Measurements from ENCODE around the gene VPS51. TPM values are rescaled to one million over a fixed set of nuclear protein-coding genes. Genes with fewer than 3 reads are reported as not detected.

VPS51 gene
- total RNA-seq, 2 experiments from 2014 or later, result 97.1 to 99.2 TPM

DNA sequence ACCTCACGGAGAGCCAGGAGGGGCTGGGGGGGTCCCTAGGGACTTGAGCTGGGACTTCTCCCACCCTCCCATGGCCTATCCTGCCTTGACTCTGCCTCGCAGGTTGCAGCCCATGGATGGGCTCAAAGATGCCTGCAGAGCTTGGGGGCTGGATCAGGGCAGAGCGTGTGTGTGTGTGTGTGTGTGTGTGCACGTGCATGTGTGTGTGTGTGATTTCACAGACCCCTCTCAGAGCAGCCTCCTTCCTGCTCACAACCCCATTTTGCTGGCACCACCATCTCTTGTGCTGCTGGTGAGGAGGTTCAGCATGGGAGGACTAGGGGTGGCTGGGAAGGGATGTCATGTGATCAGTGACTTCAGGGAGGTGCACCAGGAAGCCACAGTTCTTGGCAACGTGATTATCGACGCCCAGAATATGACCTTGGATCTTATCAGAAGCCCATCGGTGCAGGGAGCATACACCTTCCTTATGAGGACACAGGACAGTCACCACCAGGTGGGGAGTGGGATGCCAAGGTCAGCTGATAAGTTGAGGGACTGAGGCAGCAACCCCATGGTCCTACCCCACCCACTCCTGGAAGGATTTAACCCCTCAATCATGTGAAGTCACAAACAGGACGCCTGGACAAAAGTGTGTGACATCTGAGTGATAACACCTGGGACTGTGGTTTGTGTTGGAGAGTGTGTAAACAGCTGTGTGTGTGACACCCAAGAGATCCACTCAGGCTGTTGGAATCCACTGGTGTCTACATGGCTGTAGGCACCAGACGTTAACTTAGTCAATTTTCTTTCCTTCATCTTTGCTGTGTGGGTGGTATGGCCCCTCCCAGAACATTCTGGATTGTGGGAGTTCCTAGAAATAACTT is 35.8 kb upstream of the VPS51 start:
- Mint-ChIP-seq H3K36me3 (no peaks in the 10 kb centered on the region), H3K27me3 (no peaks in the 10 kb centered on the region), H3K4me3 (no peak overlapping the region), H3K4me1 (ENCODE audit: low read depth) (no peaks in the 10 kb centered on the region), H3K27ac (no peak overlapping the region), H3K9me3 (no peaks in the 10 kb centered on the region)
- DNase-seq, result no peak
- POLR2A ChIA-PET, result no interaction called here
- intact Hi-C loops (cut with micrococcal nuclease), result loop anchor here (5.0 kb wide), 1 partner anchor 48 kb away; the partner anchor contains the start of gene ARL2
- CTCF ChIA-PET, result no interaction called here

DNA sequence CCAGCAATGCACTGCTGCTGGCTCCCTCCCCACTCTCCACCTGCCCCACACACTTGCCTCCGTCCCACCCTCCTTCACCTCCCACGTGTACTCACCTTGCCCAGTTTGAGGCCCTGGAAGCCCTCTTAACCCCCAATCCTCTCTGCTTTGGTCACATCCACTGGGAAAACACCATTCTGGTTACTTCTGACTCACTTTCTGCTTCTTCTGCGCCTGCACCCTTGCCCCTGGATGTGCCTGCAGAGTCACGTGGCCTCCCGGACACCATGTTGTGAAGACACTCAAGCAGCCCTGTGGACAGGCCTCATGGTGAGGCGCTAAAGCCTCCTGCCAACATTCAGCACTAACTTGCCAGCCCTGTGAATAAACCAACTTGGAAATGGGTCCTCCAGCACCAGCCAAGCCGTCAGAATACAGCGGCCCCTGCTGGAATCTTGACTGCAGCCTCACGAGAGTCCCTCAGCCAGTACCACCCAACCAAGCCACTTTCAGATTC is 35.1 kb upstream of the VPS51 start:
- no peak overlapping the region for H3K27ac Mint-ChIP-seq
- no peak overlapping the region for H3K4me3 Mint-ChIP-seq
- no peaks in the 10 kb centered on the region for H3K36me3 Mint-ChIP-seq
- DNase-seq, result no peak
- H3K4me1 Mint-ChIP-seq (ENCODE audit: low read depth), result no peaks in the 10 kb centered on the region
- POLR2A ChIA-PET, result no interaction called here
- H3K9me3 Mint-ChIP-seq, result no peaks in the 10 kb centered on the region
- intact Hi-C loops (cut with micrococcal nuclease), result loop anchor here (5.0 kb wide), 1 partner anchor 49 kb away; the partner anchor contains the start of gene ARL2
- CTCF ChIA-PET, result no interaction called here
- H3K27me3 Mint-ChIP-seq, result no peaks in the 10 kb centered on the region

DNA sequence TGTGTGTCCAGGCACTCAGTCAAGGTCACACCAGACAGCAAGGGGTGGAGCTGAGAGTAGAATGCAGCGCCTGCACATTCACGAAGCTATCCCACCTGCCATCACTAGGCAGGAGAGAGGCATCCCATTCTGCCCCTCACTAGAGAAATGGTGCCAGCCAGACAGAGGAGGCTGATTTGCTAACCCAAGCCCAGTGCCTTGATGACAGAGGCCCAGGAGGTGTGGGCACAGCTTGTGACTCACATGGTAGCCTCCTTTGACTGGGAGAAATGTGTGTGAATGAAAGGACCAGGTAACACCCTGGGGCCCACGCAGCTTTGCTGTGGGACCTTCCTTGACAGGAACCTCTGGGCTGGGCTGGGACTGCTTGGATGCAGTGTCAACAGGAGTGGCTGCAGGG is 32.5 kb upstream of the VPS51 start:
- Mint-ChIP-seq H3K4me1 (ENCODE audit: low read depth) (no peaks in the 10 kb centered on the region), H3K36me3 (no peaks in the 10 kb centered on the region), H3K27ac (no peak overlapping the region), H3K9me3 (no peaks in the 10 kb centered on the region), H3K27me3 (no peaks in the 10 kb centered on the region), H3K4me3 (no peak overlapping the region)
- no peak for DNase-seq
- CTCF ChIA-PET, result no interaction called here
- intact Hi-C loops (cut with micrococcal nuclease), result loop anchor here (5.0 kb wide), 1 partner anchor 51 kb away; the partner anchor contains the start of gene ARL2
- POLR2A ChIA-PET, result no interaction called here

DNA sequence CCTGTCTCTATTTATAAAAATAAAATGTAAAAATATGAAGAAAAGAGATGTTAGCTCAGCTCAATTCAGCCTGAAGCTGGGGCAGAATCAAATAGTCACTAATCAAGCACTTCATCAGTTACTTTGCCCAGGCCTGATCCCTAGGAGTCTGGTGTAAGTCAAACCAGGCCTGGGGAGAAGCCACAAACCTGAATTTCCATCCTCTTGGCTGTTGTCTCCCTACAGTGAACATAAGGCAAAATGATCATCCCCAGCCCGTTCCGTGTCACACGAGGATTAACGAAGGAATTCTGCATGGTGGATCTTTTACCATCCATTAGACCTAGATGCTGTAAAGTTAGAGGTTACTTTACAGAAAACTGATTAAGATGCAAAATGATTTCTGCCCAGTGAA is 31.2 kb upstream of the VPS51 start:
- Mint-ChIP-seq H3K4me3 (no peak overlapping the region), H3K27me3 (no peaks in the 10 kb centered on the region), H3K4me1 (ENCODE audit: low read depth) (no peaks in the 10 kb centered on the region), H3K27ac (no peak overlapping the region), H3K9me3 (no peaks in the 10 kb centered on the region), H3K36me3 (no peaks in the 10 kb centered on the region)
- ChIA-PET CTCF (no interaction called here), POLR2A (no interaction called here)
- no peak for DNase-seq
- intact Hi-C loops (cut with micrococcal nuclease), result loop anchor here (5.0 kb wide), 1 partner anchor 53 kb away; the partner anchor contains the start of gene ARL2

DNA sequence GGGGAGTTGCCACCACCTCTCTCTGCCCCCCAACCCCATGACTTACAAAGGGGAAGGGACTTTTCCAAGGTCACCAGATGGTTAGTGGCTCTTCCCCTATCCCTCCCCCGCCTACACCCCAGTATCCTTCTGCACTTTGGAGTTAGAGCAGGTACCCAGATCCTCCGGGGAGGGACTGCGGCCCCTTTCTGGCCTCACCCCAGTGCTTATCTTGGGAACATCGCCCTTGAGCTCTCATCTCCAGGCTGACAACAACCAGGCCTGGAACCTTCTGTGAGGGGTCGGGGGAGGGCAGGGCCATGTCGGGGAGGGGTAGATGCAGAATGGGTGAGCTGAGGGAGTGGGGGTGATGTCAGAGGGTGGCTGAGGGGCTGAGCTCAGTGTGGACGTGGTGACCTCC is 30.2 kb upstream of the VPS51 start:
- DNase-seq, result no peak
- intact Hi-C loops (cut with micrococcal nuclease), result no loop called here
- H3K27ac Mint-ChIP-seq, result no peak overlapping the region
- no peaks in the 10 kb centered on the region for H3K4me1 Mint-ChIP-seq (ENCODE audit: low read depth)
- H3K4me3 Mint-ChIP-seq, result no peak overlapping the region
- POLR2A ChIA-PET, result interaction anchor here (0.6 to 1.0 kb wide), 2 partner anchors 17 to 29 kb away, joined by 3 to 4 read pairs; partner anchors contain the start of gene CDCA5
- CTCF ChIA-PET, result no interaction called here
- H3K36me3 Mint-ChIP-seq, result no peaks in the 10 kb centered on the region
- no peaks in the 10 kb centered on the region for H3K9me3 Mint-ChIP-seq
- no peaks in the 10 kb centered on the region for H3K27me3 Mint-ChIP-seq

DNA sequence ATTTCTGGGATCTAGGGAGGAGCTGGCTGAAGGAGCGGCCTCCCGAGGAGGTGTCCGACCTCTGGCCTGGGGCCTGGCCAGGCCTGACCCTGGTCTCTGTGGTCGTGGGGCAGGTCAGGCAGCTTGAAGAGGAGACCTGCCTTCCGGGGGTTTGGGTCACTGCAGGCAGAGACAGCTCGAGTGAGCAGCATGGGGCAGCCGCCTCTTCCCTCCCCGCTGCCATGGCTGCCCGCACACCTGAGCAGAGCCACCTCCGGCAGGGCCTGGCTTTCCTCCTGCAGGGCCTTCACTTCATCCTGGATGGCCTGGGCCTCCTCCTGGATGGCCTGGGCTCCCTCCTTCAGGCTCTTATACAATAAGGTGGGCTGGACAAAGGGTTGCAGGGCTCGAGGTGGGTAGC is 29.7 kb upstream of the VPS51 start:
- CTCF ChIA-PET, result no interaction called here
- POLR2A ChIA-PET, result interaction anchor here (1.0 kb wide), 1 partner anchor 17 kb away, joined by 3 read pairs; the partner anchor contains the start of gene CDCA5
- H3K9me3 Mint-ChIP-seq, result no peaks in the 10 kb centered on the region

DNA sequence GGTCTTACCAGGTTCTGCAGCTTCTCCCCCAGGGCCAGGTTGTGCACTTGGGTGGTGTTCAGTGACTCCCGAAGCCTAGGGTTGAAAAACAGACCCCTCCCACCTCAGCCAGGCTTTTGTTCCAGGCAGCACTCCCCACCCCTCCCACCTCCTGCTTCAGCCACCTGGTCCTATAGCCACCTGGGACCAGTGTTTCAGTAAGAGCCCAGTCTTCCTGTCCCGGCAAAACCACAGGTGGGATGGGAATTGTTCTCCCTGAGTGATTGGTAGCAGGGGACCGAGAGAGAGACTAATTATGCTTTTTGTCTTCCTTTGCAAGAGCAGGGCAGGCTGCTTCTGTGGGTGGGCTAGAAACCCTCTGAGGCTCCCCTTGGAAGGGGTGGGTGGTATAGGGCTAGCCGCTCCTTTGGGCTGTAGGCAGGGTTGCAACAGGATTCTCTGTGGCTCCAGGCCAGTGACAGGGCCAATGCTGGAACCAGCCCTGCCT is 29.2 kb upstream of the VPS51 start:
- H3K27ac Mint-ChIP-seq, result no peak overlapping the region
- no peaks in the 10 kb centered on the region for H3K9me3 Mint-ChIP-seq
- no peaks in the 10 kb centered on the region for H3K36me3 Mint-ChIP-seq
- intact Hi-C loops (cut with micrococcal nuclease), result no loop called here
- H3K4me3 Mint-ChIP-seq, result no peak overlapping the region
- no peak for DNase-seq
- CTCF ChIA-PET, result no interaction called here
- H3K4me1 Mint-ChIP-seq (ENCODE audit: low read depth), result no peaks in the 10 kb centered on the region
- no peaks in the 10 kb centered on the region for H3K27me3 Mint-ChIP-seq
- POLR2A ChIA-PET, result no interaction called here

More for the DNA sequence above, 29.7 kb upstream of the VPS51 start:
- no peaks in the 10 kb centered on the region for H3K4me1 Mint-ChIP-seq (ENCODE audit: low read depth)
- no peak for DNase-seq
- no peak overlapping the region for H3K4me3 Mint-ChIP-seq
- H3K27ac Mint-ChIP-seq, result no peak overlapping the region
- H3K27me3 Mint-ChIP-seq, result no peaks in the 10 kb centered on the region
- intact Hi-C loops (cut with micrococcal nuclease), result no loop called here
- H3K36me3 Mint-ChIP-seq, result no peaks in the 10 kb centered on the region

DNA sequence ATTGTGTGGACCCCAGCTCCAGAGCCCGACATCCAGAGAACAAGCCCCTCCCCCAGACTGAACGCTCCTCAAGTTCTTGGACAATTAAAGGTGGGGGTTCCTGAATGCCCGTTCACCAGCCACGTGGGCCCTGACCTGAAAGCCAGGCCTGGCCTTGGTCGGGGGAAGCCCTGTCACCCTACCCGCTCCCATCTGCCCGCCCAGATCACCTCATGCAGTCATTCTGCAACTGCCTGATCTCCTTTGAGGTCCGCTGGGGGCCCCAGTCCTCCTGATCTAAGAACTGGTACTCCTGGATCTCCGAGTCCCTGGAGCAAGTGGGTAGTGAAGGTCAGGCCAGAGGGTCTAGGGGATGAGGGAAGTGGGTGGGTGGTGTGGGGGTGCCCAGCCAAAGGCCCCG is 28.6 kb upstream of the VPS51 start:
- no peak for DNase-seq
- ChIA-PET POLR2A (no interaction called here), CTCF (no interaction called here)
- Mint-ChIP-seq H3K9me3 (no peaks in the 10 kb centered on the region), H3K4me1 (ENCODE audit: low read depth) (no peaks in the 10 kb centered on the region), H3K27me3 (no peaks in the 10 kb centered on the region), H3K4me3 (no peak overlapping the region), H3K36me3 (no peaks in the 10 kb centered on the region), H3K27ac (no peak overlapping the region)
- intact Hi-C loops (cut with micrococcal nuclease), result no loop called here

DNA sequence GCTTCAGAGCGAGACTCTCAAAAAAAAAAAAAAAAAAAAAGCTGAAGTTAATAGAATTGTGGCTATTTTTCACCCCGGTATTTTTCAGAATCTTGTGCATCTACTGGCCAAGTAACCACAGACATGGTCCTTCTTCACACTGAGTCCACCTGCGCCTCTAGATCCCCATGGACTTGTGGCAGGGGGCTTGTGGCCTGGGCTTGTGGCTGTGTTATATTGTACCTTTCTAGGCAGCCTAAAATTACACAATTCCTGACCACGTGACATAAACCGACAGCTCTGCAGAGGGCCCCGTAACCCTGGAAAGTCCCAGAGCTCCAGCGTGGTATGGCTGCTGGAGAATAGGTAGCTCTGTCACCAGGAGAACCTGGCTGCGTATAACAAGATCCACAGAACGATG is 26.8 kb upstream of the VPS51 start:
- H3K27ac Mint-ChIP-seq, result no peak overlapping the region
- intact Hi-C loops (cut with micrococcal nuclease), result no loop called here
- H3K4me3 Mint-ChIP-seq, result no peak overlapping the region
- no peaks in the 10 kb centered on the region for H3K4me1 Mint-ChIP-seq (ENCODE audit: low read depth)
- H3K27me3 Mint-ChIP-seq, result no peaks in the 10 kb centered on the region
- no peaks in the 10 kb centered on the region for H3K36me3 Mint-ChIP-seq
- H3K9me3 Mint-ChIP-seq, result no peaks in the 10 kb centered on the region
- DNase-seq, result no peak
- ChIA-PET CTCF (interaction anchor here (0.6 to 1.0 kb wide), 2 partner anchors 14 to 55 kb away, joined by 3 read pairs; partner anchors contain the start of gene ARL2), POLR2A (no interaction called here)

DNA sequence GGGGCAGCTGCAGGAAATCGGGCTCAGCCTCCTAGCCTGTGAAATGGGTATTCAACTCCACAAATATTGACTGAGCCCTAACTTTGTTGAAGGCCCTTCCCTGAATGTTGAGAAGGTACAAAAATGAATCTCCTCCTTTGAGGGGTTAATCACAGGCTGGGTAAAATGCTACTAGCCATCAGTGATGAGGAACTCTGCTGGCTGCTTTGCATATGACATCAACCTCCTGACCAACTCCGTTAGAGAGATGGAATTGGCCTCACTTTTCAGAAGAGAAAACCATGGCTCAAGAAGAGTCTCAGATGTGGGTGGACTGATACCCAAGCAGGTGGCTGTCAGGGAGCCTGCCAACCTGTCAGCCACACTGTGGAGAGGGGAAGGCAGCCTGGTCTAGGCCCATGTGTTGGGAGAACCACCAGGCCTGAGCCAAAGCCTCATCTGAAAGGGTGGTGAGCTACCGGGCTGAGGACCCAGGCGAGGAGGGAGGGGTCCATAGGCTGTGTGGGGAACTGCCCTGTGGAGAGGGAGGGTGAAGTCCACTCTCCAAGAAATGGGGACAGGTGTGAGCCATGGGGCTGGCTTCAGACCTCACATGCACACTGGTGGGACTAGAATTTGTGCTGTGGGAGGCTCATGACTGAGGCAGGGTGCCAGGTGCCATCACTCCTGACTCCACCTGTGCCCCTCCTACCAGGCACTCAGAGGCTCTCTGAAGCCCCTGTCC is 23.9 kb upstream of the VPS51 start:
- ChIA-PET POLR2A (no interaction called here), CTCF (interaction anchor here (0.9 kb wide), 1 partner anchor 58 kb away, joined by 3 read pairs; the partner anchor contains the start of gene ARL2)
- no peak overlapping the region for H3K27ac Mint-ChIP-seq
- intact Hi-C loops (cut with micrococcal nuclease), result no loop called here
- no peaks in the 10 kb centered on the region for H3K4me1 Mint-ChIP-seq (ENCODE audit: low read depth)
- no peaks in the 10 kb centered on the region for H3K27me3 Mint-ChIP-seq
- H3K4me3 Mint-ChIP-seq, result no peak overlapping the region
- H3K9me3 Mint-ChIP-seq, result no peaks in the 10 kb centered on the region
- DNase-seq, result no peak
- peaks cover 10% of the 10 kb centered on the region for H3K36me3 Mint-ChIP-seq

DNA sequence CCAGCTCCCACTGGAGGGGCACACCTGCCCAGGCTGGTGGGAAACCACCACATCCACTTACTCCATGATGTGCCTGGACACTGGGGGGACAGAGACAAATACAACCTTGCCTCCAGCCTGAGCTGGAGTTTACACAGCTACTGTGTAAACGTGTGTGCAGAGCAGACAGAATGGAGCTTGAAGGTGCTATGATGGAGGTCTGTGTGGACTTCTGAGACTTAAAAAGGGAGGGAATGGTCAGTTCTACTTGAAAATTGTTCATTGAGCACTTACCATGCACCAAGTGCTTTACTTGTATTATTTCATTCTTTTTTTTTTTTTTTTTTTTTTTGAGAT is 23.4 kb upstream of the VPS51 start:
- no peaks in the 10 kb centered on the region for H3K27me3 Mint-ChIP-seq
- H3K4me1 Mint-ChIP-seq (ENCODE audit: low read depth), result no peaks in the 10 kb centered on the region
- H3K36me3 Mint-ChIP-seq, result peaks cover 15% of the 10 kb centered on the region
- no peak for DNase-seq
- intact Hi-C loops (cut with micrococcal nuclease), result no loop called here
- CTCF ChIA-PET, result interaction anchor here (0.9 kb wide), 1 partner anchor 58 kb away, joined by 3 read pairs; the partner anchor contains the start of gene ARL2
- no peak overlapping the region for H3K27ac Mint-ChIP-seq
- no peak overlapping the region for H3K4me3 Mint-ChIP-seq
- no peaks in the 10 kb centered on the region for H3K9me3 Mint-ChIP-seq
- POLR2A ChIA-PET, result interaction anchor here (0.7 kb wide), 1 partner anchor 11 kb away, joined by 3 read pairs; the partner anchor contains the start of gene CDCA5

DNA sequence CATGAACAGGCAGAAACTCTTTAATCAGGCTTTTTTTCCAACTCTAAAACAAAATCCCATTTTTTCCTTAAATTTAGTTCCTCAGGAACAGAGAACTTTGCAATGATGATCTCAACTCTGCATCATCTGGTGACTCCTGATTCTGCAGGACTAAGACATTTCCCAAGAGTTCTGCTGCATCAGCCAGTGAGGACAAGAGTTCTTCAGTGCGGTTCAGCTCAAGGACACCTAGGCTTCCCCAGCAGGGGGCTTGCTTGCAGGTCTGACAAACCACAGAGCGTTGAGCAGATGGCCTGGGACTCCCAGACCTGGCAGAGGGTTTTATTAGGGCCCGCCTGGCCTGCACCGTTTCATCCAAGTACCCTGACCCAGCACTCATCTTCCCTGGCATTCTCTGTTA is 18.6 kb upstream of the VPS51 start:
- CTCF ChIA-PET, result interaction anchor here (1.8 kb wide), 1 partner anchor 33 kb away, joined by 7 read pairs; the partner anchor contains the start of gene TM7SF2
- Mint-ChIP-seq H3K27me3 (no peaks in the 10 kb centered on the region), H3K27ac (no peak overlapping the region), H3K9me3 (no peaks in the 10 kb centered on the region), H3K4me1 (ENCODE audit: low read depth) (peaks cover 23% of the 10 kb centered on the region), H3K36me3 (peaks cover 55% of the 10 kb centered on the region), H3K4me3 (no peak overlapping the region)
- intact Hi-C loops (cut with micrococcal nuclease), result no loop called here
- POLR2A ChIA-PET, result no interaction called here
- DNase-seq, result no peak
